KMS-11 (cell line): ENCODE data around the gene MYO15A.
A peak's percentile ranks its signal among the peaks of the same experiment; 100 is the strongest.

Experiments
- H2AFZ ChIP-seq: fragments of 200-600 bp; sonication (generic); 2 replicates; pipeline ENCODE4 v1.6.1; 2016; ENCODE audit warnings: antibody characterized with exemption, mixed run types, low read depth
- H3K27ac ChIP-seq: fragments of 200-600 bp; sonication (generic); 2 replicates; pipeline ENCODE4 v1.6.1; 2016; ENCODE audit warnings: mild to moderate bottlenecking, mixed run types
- H3K27me3 ChIP-seq: fragments of 200-600 bp; sonication (generic); 2 replicates; pipeline ENCODE4 v1.6.1; 2017; ENCODE audit warnings: mild to moderate bottlenecking, low read depth, mixed run types, moderate library complexity; ENCODE audit not compliant: insufficient read depth
- H3K36me3 ChIP-seq: fragments of 200-600 bp; sonication (generic); 2 replicates; pipeline ENCODE4 v1.6.1; 2017; ENCODE audit warnings: mild to moderate bottlenecking, mixed run types; ENCODE audit not compliant: insufficient read depth
- H3K4me1 ChIP-seq: fragments of 200-600 bp; sonication (generic); 2 replicates; pipeline ENCODE4 v1.6.1; 2016; ENCODE audit warnings: mild to moderate bottlenecking, low read depth, mixed run types; ENCODE audit not compliant: poor library complexity, severe bottlenecking
- H3K4me2 ChIP-seq: fragments of 200-600 bp; sonication (generic); 2 replicates; pipeline ENCODE4 v1.7.0; 2016; ENCODE audit warnings: mild to moderate bottlenecking, mixed run types
- H3K4me3 ChIP-seq: fragments of 200-600 bp; sonication (generic); IDR thresholded peaks from 2 replicates; pipeline ENCODE4 v1.6.1; 2017; ENCODE audit warnings: low read depth, low read length, mixed read lengths; ENCODE audit not compliant: insufficient read depth
- H3K79me2 ChIP-seq: fragments of 200-600 bp; sonication (generic); 2 replicates; pipeline ENCODE4 v1.6.1; 2016; ENCODE audit warnings: low read depth, mixed run types; ENCODE audit not compliant: insufficient read depth
- H3K9ac ChIP-seq: fragments of 200-600 bp; sonication (generic); 2 replicates; pipeline ENCODE4 v1.6.1; 2016; ENCODE audit warnings: mild to moderate bottlenecking, mixed run types
- H4K20me1 ChIP-seq: fragments of 200-600 bp; sonication (generic); 2 replicates; pipeline ENCODE4 v1.6.1; 2016; ENCODE audit warnings: mild to moderate bottlenecking, mixed run types; ENCODE audit not compliant: insufficient read depth
- CTCF ChIP-seq: fragments of 200-600 bp; sonication (generic); conservative IDR thresholded peaks from 2 replicates; pipeline ENCODE4 v1.6.1; 2017; ENCODE audit warnings: low read depth, mild to moderate bottlenecking, antibody characterized with exemption, low read length, moderate library complexity, mixed read lengths

The MYO15A gene

GRCh38 chr17:18158022-18158600 is 49.6 kb downstream of the MYO15A start:
- Histone ChIP-seq H3K4me3 (no peak overlapping the region), H3K36me3 (no peaks in the 10 kb centered on the region), H3K79me2 (no peaks in the 10 kb centered on the region), H4K20me1 (no peaks in the 10 kb centered on the region), H3K4me2 (0 out of 2 replicates have a peak overlapping the region, but pooled peaks have one; percentile 44), H2AFZ (peak overlapping the region; percentile 52; the same call in 1 of the 2 replicates), H3K4me1 (peaks cover 2% of the 10 kb centered on the region), H3K27me3 (no peaks in the 10 kb centered on the region), H3K9ac (no peak overlapping the region), H3K27ac (no peak overlapping the region)
- TF ChIP-seq CTCF, result no peak

GRCh38 chr17:18159551-18160120 is 51.1 kb downstream of the MYO15A start:
- Histone ChIP-seq H3K4me1 (no peaks in the 10 kb centered on the region), H3K9ac (no peak overlapping the region), H3K36me3 (no peaks in the 10 kb centered on the region), H3K4me3 (no peak overlapping the region), H3K4me2 (no peak overlapping the region), H3K79me2 (no peaks in the 10 kb centered on the region), H2AFZ (no peak overlapping the region), H4K20me1 (no peaks in the 10 kb centered on the region), H3K27me3 (no peaks in the 10 kb centered on the region), H3K27ac (no peak overlapping the region)
- no peak for TF ChIP-seq CTCF

- no peaks in the 10 kb centered on the region for H3K4me1 ChIP-seq
- H3K27me3 ChIP-seq, result no peaks in the 10 kb centered on the region
- H3K4me3 ChIP-seq, result no peak overlapping the region
- H3K4me2 ChIP-seq, result no peak overlapping the region
- no peak overlapping the region for H2AFZ ChIP-seq
- H4K20me1 ChIP-seq, result no peaks in the 10 kb centered on the region
- H3K79me2 ChIP-seq, result no peaks in the 10 kb centered on the region
- H3K9ac ChIP-seq, result no peak overlapping the region
- no peaks in the 10 kb centered on the region for H3K36me3 ChIP-seq
- no peak overlapping the region for H3K27ac ChIP-seq
- TF ChIP-seq CTCF, result no peak
Observed at GRCh38 chr17:18160128-18160856, 51.7 kb downstream of the MYO15A start.

- Histone ChIP-seq H3K4me2 (no peak overlapping the region), H3K79me2 (no peaks in the 10 kb centered on the region), H3K27me3 (no peaks in the 10 kb centered on the region), H3K36me3 (no peaks in the 10 kb centered on the region), H3K4me3 (no peak overlapping the region), H2AFZ (no peak overlapping the region), H3K9ac (no peak overlapping the region), H4K20me1 (no peaks in the 10 kb centered on the region), H3K4me1 (no peaks in the 10 kb centered on the region), H3K27ac (no peak overlapping the region)
- no peak for TF ChIP-seq CTCF
Observed at GRCh38 chr17:18161207-18162145, 52.9 kb downstream of the MYO15A start.
